Spinal cord (tissue), 10 donors: ENCODE measurements around the gene SCYGR3. TPM values are rescaled to one million over a fixed set of nuclear protein-coding genes. Genes with fewer than 3 reads are reported as not detected.

Experiments used
- DNase-seq, 6 donors: peaks; one replicate each; pipeline versions ENCODE4 v3.0.0 to v3.0.0-alpha.2; 2013 to 2015; ENCODE audit warnings: low spot score in 6 of 6, low read depth in 4 of 6
- H3K27ac ChIP-seq: one replicate; pipeline ENCODE4 v1.5.1; 2013; ENCODE audit warnings: low read depth, low read length, control low read depth
- H3K27me3 ChIP-seq: one replicate; pipeline ENCODE4 v1.6.1; 2013; ENCODE audit warnings: low read length; ENCODE audit not compliant: control insufficient read depth, insufficient read depth
- H3K36me3 ChIP-seq: one replicate; pipeline ENCODE4 v1.6.1; 2013; ENCODE audit warnings: low read length; ENCODE audit not compliant: control insufficient read depth, insufficient read depth
- H3K4me1 ChIP-seq: one replicate; pipeline ENCODE4 v1.6.1; 2013; ENCODE audit warnings: low read length; ENCODE audit not compliant: control insufficient read depth, insufficient read depth
- H3K4me3 ChIP-seq: one replicate; pipeline ENCODE4 v1.5.1; 2013; ENCODE audit warnings: low read depth, low read length, control low read depth
- H3K9me3 ChIP-seq: one replicate; pipeline ENCODE4 v1.6.1; 2013; ENCODE audit warnings: low read length; ENCODE audit not compliant: control insufficient read depth, insufficient read depth
- WGBS: methylation state at CpG from one replicate; pipeline ENCODE4 v1.1.5; 2013; ENCODE audit warnings: missing lambda C conversion rate; ENCODE audit not compliant: insufficient coverage; 5-methylcytosine and 5-hydroxymethylcytosine counted together
- long read RNA-seq, 4 donors: transcript quantifications; one replicate each; lab custom pipeline, GENCODE V29; 2026
- polyA plus RNA-seq, 2 donors: library from polyadenylated mRNA; unstranded; fragments of 120-200 nt; gene quantifications; one replicate each; pipeline ENCODE4 v1.2.1, GENCODE V29; 2013; ENCODE audit not compliant: insufficient read length in 2 of 2
- total RNA-seq, 2 donors: library from RNA; depleted of rRNA in 1 of 2; stranded (reverse); fragments of 120-200 nt in 1 of 2; fragments of >200 nt in 1 of 2; gene quantifications; one replicate each; pipeline versions ENCODE4 v1.2.3 to v1.2.4, GENCODE V29; 2013 to 2014
- donor health status: healthy.

SCYGR3 gene
- total RNA-seq (not detected), polyA plus RNA-seq (not detected)
- long read RNA-seq, donor 1, result 0 reads
- long read RNA-seq, donor 2, result 0 reads
- long read RNA-seq, donor 3, result 0 reads
- long read RNA-seq, donor 4, result 0 reads

- Histone ChIP-seq H3K9me3 (no peaks in the 10 kb centered on the region), H3K36me3 (no peaks in the 10 kb centered on the region), H3K27me3 (no peaks in the 10 kb centered on the region), H3K27ac (no peak within 1 kb of the TSS), H3K4me3 (no peak within 1 kb of the TSS), H3K4me1 (no peaks in the 10 kb centered on the region)
- no CpG with 5 or more reads among the region's 4 CpGs for WGBS
- DNase-seq, result no peak
These were observed at the start of gene SCYGR3 for GRCh38 chr2:227614740-227615139. Gene SCYGR3 (minus strand): TSS chr2:227614840. CDS start chr2:227614840, 0 bp downstream.

- Histone ChIP-seq H3K36me3 (no peaks in the 10 kb centered on the region), H3K4me1 (no peaks in the 10 kb centered on the region), H3K27ac (no peak overlapping the region), H3K27me3 (no peaks in the 10 kb centered on the region), H3K9me3 (no peaks in the 10 kb centered on the region), H3K4me3 (no peak overlapping the region)
- 70% methylated on average over 3 of the region's 3 CpGs for WGBS
- DNase-seq, result no peak
These were observed 47.2 kb upstream of the SCYGR3 start for GRCh38 chr2:227661827-227662226.

GRCh38 chr2:227661025-227661649, 46.5 kb upstream of the SCYGR3 start:
- Histone ChIP-seq H3K9me3 (no peaks in the 10 kb centered on the region), H3K36me3 (no peaks in the 10 kb centered on the region), H3K4me1 (no peaks in the 10 kb centered on the region), H3K27me3 (no peaks in the 10 kb centered on the region), H3K27ac (no peak overlapping the region), H3K4me3 (no peak overlapping the region)
- DNase-seq, result no peak
- WGBS, result no CpG with 5 or more reads among the region's 7 CpGs

- WGBS, result no CpG with 5 or more reads among the region's 8 CpGs
- Histone ChIP-seq H3K4me3 (no peak overlapping the region), H3K4me1 (no peaks in the 10 kb centered on the region), H3K27me3 (no peaks in the 10 kb centered on the region), H3K27ac (no peak overlapping the region), H3K36me3 (no peaks in the 10 kb centered on the region), H3K9me3 (no peaks in the 10 kb centered on the region)
- no peak for DNase-seq
These were observed 42.7 kb upstream of the SCYGR3 start for GRCh38 chr2:227657199-227657845.

- DNase-seq, result no peak
- WGBS, result 100% methylated on average over 1 of the region's 1 CpG
- Histone ChIP-seq H3K4me1 (no peaks in the 10 kb centered on the region), H3K27ac (no peak overlapping the region), H3K9me3 (no peaks in the 10 kb centered on the region), H3K36me3 (no peaks in the 10 kb centered on the region), H3K4me3 (no peak overlapping the region), H3K27me3 (no peaks in the 10 kb centered on the region)
These were observed 40.8 kb upstream of the SCYGR3 start for GRCh38 chr2:227655454-227655853.

GRCh38 chr2:227654426-227654825, 39.8 kb upstream of the SCYGR3 start:
- H3K27ac ChIP-seq, result no peak overlapping the region
- no peaks in the 10 kb centered on the region for H3K36me3 ChIP-seq
- H3K9me3 ChIP-seq, result no peaks in the 10 kb centered on the region
- no peaks in the 10 kb centered on the region for H3K27me3 ChIP-seq
- H3K4me3 ChIP-seq, result no peak overlapping the region
- no peak for DNase-seq
- no peaks in the 10 kb centered on the region for H3K4me1 ChIP-seq
- WGBS, result 50% methylated on average over 1 of the region's 1 CpG

- H3K4me3 ChIP-seq, result no peak overlapping the region
- no peak overlapping the region for H3K27ac ChIP-seq
- no peak for DNase-seq
- no peaks in the 10 kb centered on the region for H3K4me1 ChIP-seq
- 66% methylated on average over 2 of the region's 4 CpGs for WGBS
- no peaks in the 10 kb centered on the region for H3K9me3 ChIP-seq
- H3K27me3 ChIP-seq, result no peaks in the 10 kb centered on the region
- H3K36me3 ChIP-seq, result no peaks in the 10 kb centered on the region
These were observed 38.8 kb upstream of the SCYGR3 start for GRCh38 chr2:227653419-227653818.

- 80% methylated on average over 1 of the region's 5 CpGs for WGBS
- Histone ChIP-seq H3K27me3 (no peaks in the 10 kb centered on the region), H3K4me1 (no peaks in the 10 kb centered on the region), H3K27ac (no peak overlapping the region), H3K9me3 (no peaks in the 10 kb centered on the region), H3K36me3 (no peaks in the 10 kb centered on the region), H3K4me3 (no peak overlapping the region)
- DNase-seq, result no peak
These were observed 29.4 kb upstream of the SCYGR3 start for GRCh38 chr2:227643990-227644551.

GRCh38 chr2:227642656-227643055, 28.0 kb upstream of the SCYGR3 start:
- Histone ChIP-seq H3K4me1 (no peaks in the 10 kb centered on the region), H3K27ac (no peak overlapping the region), H3K27me3 (no peaks in the 10 kb centered on the region), H3K4me3 (no peak overlapping the region), H3K9me3 (no peaks in the 10 kb centered on the region), H3K36me3 (no peaks in the 10 kb centered on the region)
- WGBS, result 39% methylated on average over 2 of the region's 2 CpGs
- no peak for DNase-seq

- Histone ChIP-seq H3K27me3 (no peaks in the 10 kb centered on the region), H3K36me3 (no peaks in the 10 kb centered on the region), H3K4me3 (no peak overlapping the region), H3K9me3 (no peaks in the 10 kb centered on the region), H3K4me1 (no peaks in the 10 kb centered on the region), H3K27ac (no peak overlapping the region)
- peak in 1 of 6 donors; percentile 38 for DNase-seq
- no CpG with 5 or more reads among the region's 3 CpGs for WGBS
These were observed 19.6 kb upstream of the SCYGR3 start for GRCh38 chr2:227634201-227634600.
